Transverse colon (tissue), 4 donors: ENCODE data around the gene CINP. TPM values are rescaled to one million over a fixed set of nuclear protein-coding genes. Genes with fewer than 3 reads are reported as not detected.

Experiments
- DNase-seq: peaks from one replicate; pipeline ENCODE4 v3.0.0-alpha.2; 2019
- H3K27ac ChIP-seq, 4 donors: fragments of 200-600 bp; sonication (generic); 2 replicates each; pipeline ENCODE4 v1.5.1; 2016 to 2018; ENCODE audit warnings: inconsistent platforms in 4 of 4
- H3K27me3 ChIP-seq: fragments of 200-600 bp; sonication (generic); 2 replicates; pipeline ENCODE4 v1.5.1; 2017; ENCODE audit warnings: inconsistent platforms
- H3K36me3 ChIP-seq, 4 donors: fragments of 200-600 bp; sonication (generic); 2 replicates each; pipeline ENCODE4 v1.5.1; 2017 to 2019; ENCODE audit warnings: inconsistent platforms in 4 of 4
- H3K4me1 ChIP-seq, 4 donors: fragments of 200-600 bp; sonication (generic); 2 replicates each; pipeline ENCODE4 v1.5.1; 2017 to 2020; ENCODE audit warnings: inconsistent platforms in 4 of 4
- H3K4me3 ChIP-seq, 4 donors: fragments of 200-600 bp; sonication (generic); 1 replicate in 1 of 4; 2 replicates in 3 of 4; pipeline versions ENCODE4 v1.5.1 to v1.6.1; 2017 to 2019; ENCODE audit warnings: inconsistent platforms in 4 of 4
- H3K9me3 ChIP-seq, 2 donors: fragments of 200-600 bp; sonication (generic); 2 replicates each; pipeline ENCODE4 v1.5.1; 2017 to 2019; ENCODE audit warnings: inconsistent platforms in 2 of 2
- EP300 ChIP-seq: sonication (generic); formaldehyde crosslinking; IDR thresholded peaks from one replicate; pipeline ENCODE4 v1.6.1; 2017; ENCODE audit warnings: antibody characterized with exemption, low read depth
- POLR2A ChIP-seq: fragments of 450-650 bp; IDR thresholded peaks from one replicate; pipeline ENCODE4 v1.6.1; 2016; ENCODE audit warnings: antibody characterized with exemption, mild to moderate bottlenecking, moderate library complexity
- POLR2AphosphoS5 ChIP-seq, 3 donors: sonication (generic); formaldehyde crosslinking; IDR thresholded peaks; one replicate each; pipeline ENCODE4 v1.6.1; 2016; ENCODE audit warnings: antibody characterized with exemption in 3 of 3
- WGBS, 2 donors: methylation state at CpG; one replicate each; pipeline ENCODE4 v1.1.5; 2018; ENCODE audit warnings: low coverage in 1 of 2; 5-methylcytosine and 5-hydroxymethylcytosine counted together
- in situ Hi-C, 4 donors: fragments of 200-750 bp; cut with MboI; loops; one replicate each; pipeline versions ENCODE4 v1.15.0 to v1.15.1; 2017; ENCODE audit warnings: low sequenced_read_pairs in 3 of 4, low pct_ligation_motif_present in 1 of 4, low pct_unique_long_range_greater_than_20kb in 1 of 4
- intact Hi-C: fragments of 100-400 bp; cut with DNase I; formaldehyde crosslinking; loops from one replicate; pipeline ENCODE4 v1.15.1; 2023; ENCODE audit warnings: low total_unique reads
- total RNA-seq, 4 donors: library from RNA; depleted of rRNA; stranded (reverse); fragments of >200 nt; gene quantifications; one replicate each; pipeline ENCODE4 v1.1.0, GENCODE V29; 2016
- TF ChIP-seq, protein P1 (sequence below), 5 experiments: fragments of 200-600 bp in 3 of 5; fragments of 450-650 bp in 2 of 5; sonication (generic) in 3 of 5; IDR thresholded peaks; 1 replicate in 2 of 5; 2 replicates in 3 of 5; pipeline ENCODE4 v1.5.1; 2016 to 2017; ENCODE audit warnings: antibody characterized with exemption in 5 of 5, inconsistent platforms in 3 of 5, mild to moderate bottlenecking in 2 of 5, moderate library complexity in 1 of 5

CINP gene
- total RNA-seq, 4 donors from 2014 or later: 10.5 to 32.0 (median 19.0) TPM

DNA sequence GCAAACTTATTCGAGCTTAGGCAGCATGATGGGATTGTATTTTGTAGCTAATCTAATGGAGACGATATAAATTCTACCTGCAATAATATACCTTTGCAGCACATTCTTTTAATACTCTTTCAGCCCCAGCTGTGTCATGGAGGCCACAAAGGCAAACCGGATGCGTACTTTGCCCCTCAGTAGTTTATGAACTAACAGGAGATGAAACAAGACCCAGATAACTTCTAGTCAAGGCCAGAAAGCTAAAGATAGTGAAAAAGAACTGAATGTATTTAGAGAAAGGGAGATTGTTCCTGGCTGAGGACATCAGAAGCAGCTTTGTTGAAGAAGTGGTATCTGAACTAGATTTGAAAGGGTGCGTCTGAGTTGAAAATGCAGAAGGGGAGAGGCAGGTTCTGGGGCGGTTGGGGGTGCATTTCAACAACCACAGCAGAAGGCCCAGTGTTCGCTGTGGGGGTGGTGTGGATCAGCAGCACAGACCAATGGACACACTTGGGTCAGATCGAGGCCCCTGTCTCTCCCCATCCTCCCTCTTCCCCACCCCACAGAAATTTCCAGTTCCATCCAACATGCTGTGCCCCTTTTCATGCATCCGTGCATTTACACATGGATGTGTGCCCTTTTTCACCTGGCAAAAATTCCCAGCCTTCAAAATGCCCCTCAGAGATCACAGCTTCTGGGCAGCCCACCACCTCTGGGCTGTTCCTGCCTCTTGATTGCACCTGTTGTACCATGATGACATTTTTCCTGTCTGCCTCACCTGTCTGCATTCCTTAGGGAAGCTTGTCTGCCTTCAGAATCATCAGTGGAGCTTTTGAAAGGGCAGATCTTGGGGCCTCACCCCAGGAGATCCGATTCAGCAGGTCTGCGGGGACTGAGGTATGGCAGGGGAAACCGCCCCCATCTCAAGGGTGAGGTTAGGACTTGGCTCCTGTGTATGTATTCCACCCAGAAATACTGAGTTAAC lies 41.0 kb downstream of the CINP start:
- Histone ChIP-seq H3K36me3 (no peaks in the 10 kb centered on the region), H3K27ac (no peak overlapping the region), H3K4me1 (peaks cover 12 to 36% (median 26%) of the 10 kb centered on the region in 4 donors), H3K4me3 (no peak overlapping the region), H3K27me3 (no peaks in the 10 kb centered on the region), H3K9me3 (no peaks in the 10 kb centered on the region)
- in situ Hi-C loops (loop anchor here in 1 of 4 donors (25.0 kb wide), 3 partner anchors 259 to 609 kb away; partner anchors contain the start of gene DYNC1H1), intact Hi-C loops (no loop called here)
- TF ChIP-seq POLR2A (no peak), POLR2AphosphoS5 (IDR thresholded peaks at IDR 0.05) (no peak), EP300 (no peak)
- no peak for DNase-seq
- 65 to 86% methylated on average over 2 to 12 of the region's 12 CpGs for WGBS, 2 donors

DNA sequence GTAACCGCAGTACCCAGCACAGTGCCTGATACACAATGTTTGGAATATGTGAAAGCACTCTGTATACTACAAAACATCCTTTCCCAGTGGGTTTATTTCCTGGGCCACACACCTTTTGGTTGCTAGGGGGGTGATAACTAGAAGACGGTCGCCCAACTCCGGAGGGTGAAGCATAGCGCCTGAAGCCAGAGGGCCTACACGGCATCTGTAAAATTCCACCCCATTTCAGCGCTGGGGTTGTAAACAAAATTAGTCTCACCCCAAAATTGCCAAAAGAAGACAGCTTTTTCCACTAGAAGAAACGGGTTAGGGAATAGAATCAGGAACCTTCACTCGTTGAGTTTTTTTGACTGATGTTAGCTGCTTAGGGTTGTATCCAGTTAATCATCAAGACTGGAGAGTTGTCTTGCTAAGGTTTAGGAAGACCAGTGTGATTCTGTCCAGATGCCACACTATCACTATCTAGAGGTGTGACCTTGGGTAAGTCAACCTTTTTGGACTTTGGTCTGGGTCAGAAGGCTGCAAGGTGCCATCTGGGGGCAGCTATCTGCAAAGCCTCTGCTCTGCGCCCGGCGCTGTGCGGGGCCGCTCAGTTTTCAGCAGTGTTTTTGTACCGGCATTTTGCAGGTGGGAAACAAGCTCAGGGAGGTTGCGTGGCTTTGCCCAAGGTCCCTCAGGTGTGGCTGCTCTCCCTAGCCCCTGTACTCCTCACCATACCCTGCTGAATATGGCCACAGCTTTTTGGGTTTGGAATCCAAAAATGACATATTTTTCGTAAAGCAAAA lies 41.8 kb downstream of the CINP start:
- Histone ChIP-seq H3K27ac (peak overlapping the region; percentile 91 to 97 (median 92)), H3K27me3 (no peaks in the 10 kb centered on the region), H3K36me3 (no peaks in the 10 kb centered on the region), H3K9me3 (no peaks in the 10 kb centered on the region), H3K4me1 (peaks cover 12 to 45% (median 33%) of the 10 kb centered on the region in 4 donors), H3K4me3 (peak overlapping the region in 2 of 4 donors; percentile 83 to 95)
- no peak for DNase-seq
- in situ Hi-C loops: loop anchor here in 1 of 4 donors (25.0 kb wide), 3 partner anchors 259 to 609 kb away; partner anchors contain the start of gene DYNC1H1
- intact Hi-C loops: no loop called here
- TF ChIP-seq, protein P1, sequence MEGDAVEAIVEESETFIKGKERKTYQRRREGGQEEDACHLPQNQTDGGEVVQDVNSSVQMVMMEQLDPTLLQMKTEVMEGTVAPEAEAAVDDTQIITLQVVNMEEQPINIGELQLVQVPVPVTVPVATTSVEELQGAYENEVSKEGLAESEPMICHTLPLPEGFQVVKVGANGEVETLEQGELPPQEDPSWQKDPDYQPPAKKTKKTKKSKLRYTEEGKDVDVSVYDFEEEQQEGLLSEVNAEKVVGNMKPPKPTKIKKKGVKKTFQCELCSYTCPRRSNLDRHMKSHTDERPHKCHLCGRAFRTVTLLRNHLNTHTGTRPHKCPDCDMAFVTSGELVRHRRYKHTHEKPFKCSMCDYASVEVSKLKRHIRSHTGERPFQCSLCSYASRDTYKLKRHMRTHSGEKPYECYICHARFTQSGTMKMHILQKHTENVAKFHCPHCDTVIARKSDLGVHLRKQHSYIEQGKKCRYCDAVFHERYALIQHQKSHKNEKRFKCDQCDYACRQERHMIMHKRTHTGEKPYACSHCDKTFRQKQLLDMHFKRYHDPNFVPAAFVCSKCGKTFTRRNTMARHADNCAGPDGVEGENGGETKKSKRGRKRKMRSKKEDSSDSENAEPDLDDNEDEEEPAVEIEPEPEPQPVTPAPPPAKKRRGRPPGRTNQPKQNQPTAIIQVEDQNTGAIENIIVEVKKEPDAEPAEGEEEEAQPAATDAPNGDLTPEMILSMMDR (IDR thresholded peaks at IDR 0.05): no peak
- TF ChIP-seq POLR2A: no peak
- TF ChIP-seq POLR2AphosphoS5 (IDR thresholded peaks at IDR 0.05): no peak
- TF ChIP-seq EP300: no peak
- 93% methylated on average over 4 to 17 of the region's 17 CpGs for WGBS, 2 donors

DNA sequence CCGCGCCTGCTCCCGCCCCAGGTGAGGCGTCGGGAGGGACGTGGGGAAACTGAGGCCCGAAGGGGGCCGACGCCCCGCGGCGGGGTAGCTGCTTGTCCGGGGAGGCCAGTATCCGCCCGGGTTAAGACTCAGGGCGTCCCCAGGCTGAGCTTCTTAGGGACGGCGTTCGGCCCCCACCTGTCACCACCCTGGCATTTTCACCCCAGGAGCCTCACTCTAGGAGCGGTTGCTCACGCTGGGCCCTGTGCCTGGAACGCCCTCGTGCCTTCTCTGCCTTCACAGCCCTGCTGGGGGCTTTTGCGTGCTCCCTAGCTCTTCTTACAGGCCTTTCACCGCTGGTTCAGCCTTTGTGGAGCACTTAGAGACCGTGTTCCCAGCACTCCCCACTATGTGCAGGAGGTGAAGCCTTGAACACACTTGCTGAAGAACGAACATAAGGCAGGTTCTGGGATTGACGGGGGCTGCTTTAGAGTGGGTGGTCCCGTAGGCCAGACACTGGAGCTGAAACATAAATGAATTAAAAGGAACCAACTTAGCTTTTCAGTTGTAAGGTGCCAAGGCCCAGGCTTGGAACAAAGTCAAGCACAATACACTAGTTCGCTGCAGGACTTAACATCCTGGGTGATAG lies 42.5 kb downstream of the CINP start:
- Histone ChIP-seq H3K36me3 (no peaks in the 10 kb centered on the region), H3K4me1 (peaks cover 12 to 46% (median 34%) of the 10 kb centered on the region in 4 donors), H3K9me3 (no peaks in the 10 kb centered on the region), H3K4me3 (peak overlapping the region; percentile 54 to 95 (median 87)), H3K27me3 (no peaks in the 10 kb centered on the region), H3K27ac (peak overlapping the region; percentile 91 to 97 (median 92))
- intact Hi-C loops (no loop called here), in situ Hi-C loops (loop anchor here in 1 of 4 donors (25.0 kb wide), 3 partner anchors 258 to 608 kb away; partner anchors contain the start of gene DYNC1H1)
- TF ChIP-seq POLR2AphosphoS5 (IDR thresholded peaks at IDR 0.05) (no peak), POLR2A (no peak), EP300 (no peak)
- TF ChIP-seq, protein P1 (IDR thresholded peaks at IDR 0.05): no peak
- DNase-seq: peak; percentile 44
- 5 to 6% methylated on average over 4 to 30 of the region's 30 CpGs for WGBS, 2 donors

DNA sequence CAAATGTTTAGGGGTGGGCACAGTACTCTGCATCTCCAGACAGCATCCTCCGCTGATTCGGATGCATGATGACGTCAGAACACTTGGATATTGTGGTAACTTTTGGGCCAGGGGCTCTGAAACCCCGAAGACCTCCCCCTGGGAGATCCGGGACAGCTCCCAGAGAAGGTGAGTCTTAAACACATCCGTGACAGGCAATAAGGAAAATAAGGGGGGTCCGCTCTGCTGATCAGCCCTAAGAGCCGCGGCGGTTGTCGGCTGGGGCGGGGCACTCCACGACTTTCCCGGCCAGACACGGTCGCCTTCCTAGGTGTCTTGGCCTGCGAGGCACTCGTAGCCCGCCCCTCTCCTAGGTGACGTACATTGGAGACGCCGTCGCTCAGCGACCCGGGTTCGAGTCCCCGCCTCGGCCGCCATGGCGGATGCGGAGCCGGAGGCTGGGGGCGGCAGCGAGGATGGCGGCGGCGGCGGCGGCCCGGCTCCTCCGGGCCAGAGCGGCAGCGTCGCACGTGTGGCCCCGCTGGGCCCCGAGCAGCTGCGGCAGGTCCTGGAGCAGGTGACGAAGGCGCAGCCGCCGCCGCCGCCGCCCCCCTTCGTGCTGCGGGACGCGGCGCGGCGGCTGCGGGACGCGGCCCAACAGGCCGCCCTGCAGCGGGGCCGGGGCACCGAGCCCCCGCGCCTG lies 43.2 kb downstream of the CINP start, which contains the start of gene ZNF839:
TSS of gene ZNF839 (plus strand) at position 396 of the 682 bp plus-strand sequence. CDS start at position 416, 20 bp downstream.
- TF ChIP-seq, protein P1 (IDR thresholded peaks at IDR 0.05): no peak
- peak; percentile 64 to 71 (median 67) for TF ChIP-seq POLR2AphosphoS5 (IDR thresholded peaks at IDR 0.05)
- TF ChIP-seq POLR2A: peak; percentile 21
- no peak for TF ChIP-seq EP300
- in situ Hi-C loops: loop anchor here in 1 of 4 donors (10.0 to 25.0 kb wide), 4 partner anchors 85 to 607 kb away; partner anchors contain the start of gene DYNC1H1
- H3K36me3 ChIP-seq: no peaks in the 10 kb centered on the region
- intact Hi-C loops: loop anchor here (5.0 kb wide), 1 partner anchor 272 kb away; no protein-coding TSS in a partner anchor
- peak within 1 kb of the TSS; percentile 54 to 95 (median 87) for H3K4me3 ChIP-seq
- peaks cover 12 to 50% (median 37%) of the 10 kb centered on the region in 4 donors for H3K4me1 ChIP-seq
- H3K27ac ChIP-seq: peak within 1 kb of the TSS; percentile 91 to 97 (median 92)
- H3K27me3 ChIP-seq: no peaks in the 10 kb centered on the region
- no peaks in the 10 kb centered on the region for H3K9me3 ChIP-seq
- 2% methylated on average over 70 of the region's 71 CpGs; no CpG with 5 or more reads in 1 of the 2 donors for WGBS, 2 donors
- DNase-seq: peak; percentile 94
